K562 (cell line): ENCODE measurements around the gene KLHDC7B. TPM values are rescaled to one million over a fixed set of nuclear protein-coding genes. Genes with fewer than 3 reads are reported as not detected.
A peak's percentile ranks its signal among the peaks of the same experiment; 100 is the strongest.

ENCODE experiments used
- ATAC-seq: fragments of 200-7000 bp; cut with Tn5 transposase; 3 replicates; pipeline ENCODE4 v1.9.1; 2020; ENCODE audit warnings: moderate library complexity
- BruUV-seq: library from RNA; stranded (reverse); fragments of 400-500 nt; replicated peaks from 2 replicates; lab custom pipeline; 2021; lab: Mats Ljungman, UMichigan
- CTCF ChIA-PET: fragments of 300-600 bp; formaldehyde crosslinking; extraction: SDS; loops from one replicate; lab custom pipeline; 2021; ENCODE audit warnings: low intra/inter-chr PET ratio; lab: Yijun Ruan, JAX
- POLR2A ChIA-PET: fragments of 300-600, 350-650 bp; sonication (Branson Sonifier 250); formaldehyde crosslinking; extraction: SDS; loops from one replicate; lab custom pipeline; 2021; ENCODE audit warnings: antibody characterized with exemption, inconsistent platforms; lab: Yijun Ruan, JAX
- DNase-seq, 4 experiments: peaks; one replicate each; pipeline versions ENCODE4 v3.0.0 to v3.0.0-alpha.2; 2011 to 2018; ENCODE audit warnings: low spot score in 3 of 4, mixed read lengths in 3 of 4; ENCODE audit errors: extremely low read depth in 1 of 4
- FAIRE-seq: peaks from 2 replicates; lab custom pipeline; 2011; peaks lifted over from hg19 to GRCh38; lab: Jason Lieb, UNC
- H2AFZ ChIP-seq: 2 replicates; pipeline ENCODE4 v1.6.0; 2011; ENCODE audit warnings: low read depth, low read length, control low read depth, inconsistent platforms
- H3K27ac ChIP-seq: fragments of 200-600 bp; 3 replicates; pipeline ENCODE4 v1.8.0; 2011; ENCODE audit warnings: low read depth, mild to moderate bottlenecking, control low read depth, inconsistent platforms, low read length, moderate library complexity, mixed read lengths; ENCODE audit errors: extremely low read depth
- H3K27me3 ChIP-seq, 2 experiments: fragments of 300-600 bp in 1 of 2; 2 replicates in 1 of 2; 3 replicates in 1 of 2; pipeline versions ENCODE4 v1.6.0 to v1.8.0; 2011; ENCODE audit warnings: inconsistent platforms in 2 of 2, low read length in 2 of 2, mild to moderate bottlenecking in 1 of 2, mixed read lengths in 1 of 2, moderate library complexity in 1 of 2; ENCODE audit not compliant: control insufficient read depth in 2 of 2, insufficient read depth in 2 of 2
- H3K36me3 ChIP-seq: fragments of 300-600 bp; 3 replicates; pipeline ENCODE4 v1.8.0; 2011; ENCODE audit warnings: mild to moderate bottlenecking, low read length, inconsistent platforms; ENCODE audit not compliant: control insufficient read depth, insufficient read depth
- H3K4me1 ChIP-seq, 2 experiments: fragments of 200-600 bp in 1 of 2; replicated peaks in 1 of 2; 2 replicates in 1 of 2; 3 replicates in 1 of 2; pipeline versions ENCODE4 v1.5.1 to v1.8.0; 2011; ENCODE audit warnings: inconsistent platforms in 2 of 2, low read length in 2 of 2, mild to moderate bottlenecking in 1 of 2, mixed read lengths in 1 of 2, moderate library complexity in 1 of 2; ENCODE audit not compliant: control insufficient read depth in 2 of 2, insufficient read depth in 2 of 2
- H3K4me2 ChIP-seq: 2 replicates; pipeline ENCODE4 v1.6.1; 2011; ENCODE audit warnings: low read length, control low read depth, inconsistent platforms, mixed read lengths; ENCODE audit not compliant: insufficient read depth
- H3K4me3 ChIP-seq: fragments of 200-600 bp; sonication (generic), shearing (Covaris generic); 2 replicates; pipeline ENCODE4 v1.5.1; 2016; ENCODE audit warnings: control low read depth, inconsistent platforms
- H3K79me2 ChIP-seq: fragments of 200-600 bp; 3 replicates; pipeline ENCODE4 v1.8.0; 2011; ENCODE audit warnings: low read length, inconsistent platforms; ENCODE audit not compliant: control insufficient read depth, insufficient read depth
- H3K9ac ChIP-seq, 2 experiments: 2 replicates each; pipeline versions ENCODE4 v1.6.0 to v1.6.1; 2011; ENCODE audit warnings: low read depth in 2 of 2, low read length in 2 of 2, control low read depth in 1 of 2, inconsistent platforms in 1 of 2, mild to moderate bottlenecking in 1 of 2, mixed read lengths in 1 of 2; ENCODE audit not compliant: insufficient read depth in 1 of 2
- H3K9me1 ChIP-seq: one replicate; pipeline ENCODE4 v1.6.0; 2011; ENCODE audit warnings: inconsistent platforms, mild to moderate bottlenecking, low read length, moderate library complexity; ENCODE audit not compliant: control insufficient read depth, insufficient read depth
- H3K9me3 ChIP-seq: replicated peaks from 2 replicates; pipeline ENCODE4 v1.5.1; 2011; ENCODE audit warnings: low read depth, low read length, inconsistent platforms; ENCODE audit not compliant: control insufficient read depth, insufficient read depth
- H4K20me1 ChIP-seq: replicated peaks from 2 replicates; pipeline ENCODE4 v1.6.1; 2011; ENCODE audit warnings: low read length, inconsistent platforms, mixed read lengths; ENCODE audit not compliant: control insufficient read depth, insufficient read depth
- ATF7 ChIP-seq: fragments of 450-650 bp; IDR thresholded peaks from 2 replicates; pipeline ENCODE4 v1.7.1; 2014; ENCODE audit warnings: mild to moderate bottlenecking, moderate library complexity
- CC2D1A ChIP-seq: fragments of 450-650 bp; IDR thresholded peaks from 2 replicates; pipeline ENCODE4 v1.6.1; 2017; ENCODE audit warnings: mild to moderate bottlenecking
- ERF ChIP-seq: fragments of 450-650 bp; formaldehyde crosslinking; IDR thresholded peaks from 2 replicates; pipeline ENCODE4 v1.4.0; 2020; ENCODE audit warnings: mild to moderate bottlenecking, mixed read lengths
- FIP1L1 ChIP-seq: fragments of 200-400 bp; formaldehyde crosslinking; IDR thresholded peaks from 2 replicates; pipeline ENCODE4 v1.6.1; 2018; ENCODE audit warnings: mild to moderate bottlenecking, low read depth, low read length; ENCODE audit not compliant: poor library complexity, severe bottlenecking
- NR1H2 ChIP-seq: sonication (generic); formaldehyde crosslinking; IDR thresholded peaks from 2 replicates; pipeline ENCODE4 v1.4.0; 2020; ENCODE audit warnings: mild to moderate bottlenecking, missing genetic modification reagents
- RBFOX2 ChIP-seq: fragments of 200-400 bp; formaldehyde crosslinking; IDR thresholded peaks from 2 replicates; pipeline ENCODE4 v1.6.1; 2017; ENCODE audit warnings: low read depth, mild to moderate bottlenecking, low read length, moderate library complexity
- ZFX ChIP-seq: sonication (generic); formaldehyde crosslinking; IDR thresholded peaks from 2 replicates; pipeline ENCODE4 v1.8.0; 2022; ENCODE audit warnings: mild to moderate bottlenecking, missing genetic modification reagents, moderate library complexity
- ZNF511 ChIP-seq: sonication (generic); formaldehyde crosslinking; IDR thresholded peaks from 2 replicates; pipeline ENCODE4 v1.8.0; 2022; ENCODE audit warnings: mild to moderate bottlenecking, missing genetic modification reagents
- WGBS: fragments of 100-300 bp; shearing (Covaris generic); methylation state at CpG from one replicate; pipeline ENCODE4 v1.1.6; 2016; ENCODE audit warnings: low coverage, mixed read lengths; ENCODE audit not compliant: insufficient coverage; ENCODE audit errors: missing lambda C conversion rate; 5-methylcytosine and 5-hydroxymethylcytosine counted together
- in situ Hi-C: fragments of 300-500 bp; cut with MboI; formaldehyde crosslinking; loops from 4 replicates; pipeline ENCODE4 v1.15.0; 2018; ENCODE audit warnings: inconsistent platforms, mixed read lengths
- intact Hi-C: fragments of 100-400 bp; cut with micrococcal nuclease; formaldehyde crosslinking; loops from 2 replicates; pipeline ENCODE4 v1.14.2; 2022
- polyA plus RNA-seq, 8 experiments: library from polyadenylated mRNA; depleted of rRNA in 4 of 8; stranded (reverse) in 5 of 8; unstranded in 3 of 8; fragments of >200 nt; fragmentation: Nextera tagmentation in 2 of 8; fragmentation: Illumina TruSeq in 1 of 8; extraction: Ambion mirVana in 2 of 8; extraction: Trizol in 1 of 8; gene quantifications; 2 replicates each; pipeline versions ENCODE4 v1.2.1 to v1.2.3, GENCODE V29; 2011 to 2014; ENCODE audit warnings: inconsistent platforms in 1 of 8, missing spikeins in 1 of 8
- total RNA-seq, 7 experiments: library from RNA; depleted of rRNA in 6 of 7; stranded (reverse); fragments of >200 nt in 6 of 7; fragmentation: Illumina TruSeq in 2 of 7; extraction: Trizol in 2 of 7; gene quantifications; 2 replicates each; pipeline versions ENCODE4 v1.2.1 to v1.2.3, GENCODE V29; 2011 to 2021; ENCODE audit warnings: low replicate concordance in 1 of 7
- TF ChIP-seq, protein P1 (sequence below), 2 experiments: fragments of 450-650 bp; formaldehyde crosslinking in 1 of 2; IDR thresholded peaks; 2 replicates each; pipeline versions ENCODE4 v1.4.0 to v1.6.1; 2014 to 2020; ENCODE audit warnings: mild to moderate bottlenecking in 2 of 2, borderline replicate concordance in 1 of 2, low read depth in 1 of 2

The KLHDC7B gene
- total and polyA plus RNA-seq, 9 of the 15 experiments (the other 6 are each of a cell fraction or from before 2014, with no cell fraction given): 0.04 to 0.22 (median 0.05) TPM; not detected in 4

DNA sequence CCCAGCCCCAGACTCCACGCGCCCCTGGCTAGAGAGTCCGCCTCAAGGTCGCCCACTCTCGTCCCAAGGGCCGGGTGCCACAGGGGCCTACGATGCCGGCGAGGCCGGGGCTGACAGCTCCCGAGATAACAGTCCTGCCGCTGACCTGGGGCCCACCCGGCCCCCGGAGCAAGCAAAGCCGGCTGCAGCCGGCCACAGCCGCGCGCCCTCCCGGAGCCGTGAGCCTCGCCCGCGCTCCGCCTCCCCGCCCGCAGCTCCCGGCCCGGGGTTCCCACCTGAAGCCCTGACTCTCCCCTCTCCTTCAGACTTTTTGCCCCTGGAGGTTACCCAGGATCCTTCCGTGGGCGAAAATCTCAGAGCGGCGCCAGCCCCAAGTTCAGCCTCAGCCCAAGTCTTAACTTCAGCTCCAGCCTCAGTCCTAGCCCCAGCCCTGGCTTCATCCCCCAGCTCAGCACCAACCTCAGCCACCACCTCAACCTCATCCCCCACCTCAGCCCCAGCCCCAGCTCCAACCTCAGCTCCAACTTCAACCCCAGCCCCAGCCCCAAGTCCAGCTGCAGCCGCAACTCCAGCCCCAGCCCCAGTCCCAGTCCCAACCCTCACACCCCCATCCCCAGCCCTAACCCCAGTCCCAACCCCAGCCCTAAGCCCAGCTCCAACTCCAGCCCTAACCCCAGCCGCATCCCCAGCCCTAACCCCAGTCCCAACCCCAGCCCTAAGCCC, 1.7 kb downstream of the KLHDC7B start:
- in situ Hi-C loops: no loop called here
- Histone ChIP-seq H3K4me3 (no peak overlapping the region), H3K79me2 (no peaks in the 10 kb centered on the region), H3K9me3 (no peaks in the 10 kb centered on the region), H3K27me3 (peaks cover 0 to 11% of the 10 kb centered on the region in 2 experiments; a peak in 1 of 5 replicates), H2AFZ (no peak overlapping the region), H3K9ac (no peak overlapping the region), H3K4me1 (peaks cover 0 to 38% of the 10 kb centered on the region in 2 experiments; a peak in 3 of 5 replicates), H3K36me3 (no peaks in the 10 kb centered on the region), H3K27ac (no peak overlapping the region), H4K20me1 (no peaks in the 10 kb centered on the region), H3K9me1 (no peaks in the 10 kb centered on the region), H3K4me2 (no peak overlapping the region)
- WGBS: 22% methylated on average over 9 of the region's 35 CpGs
- DNase-seq: peak in 2 of 4 experiments; percentile 43 to 45
- intact Hi-C loops: no loop called here
- BruUV-seq: no TSS peak
- ChIA-PET CTCF (no interaction called here), POLR2A (interaction anchor here (0.6 kb wide), 1 partner anchor 308 kb away, joined by 4 read pairs; no protein-coding TSS in a partner anchor)
- ATAC-seq: peak; percentile 55
- FAIRE-seq: no peak
- TF ChIP-seq ERF (CRISPR knock-in tag): no peak
- TF ChIP-seq ATF7: no peak
- TF ChIP-seq ZNF511 (CRISPR knock-in tag): no peak
- TF ChIP-seq RBFOX2: peak; percentile 34; the same call in 1 of the 2 replicates
- TF ChIP-seq CC2D1A: no peak
- TF ChIP-seq FIP1L1: no peak
- TF ChIP-seq, protein P1, sequence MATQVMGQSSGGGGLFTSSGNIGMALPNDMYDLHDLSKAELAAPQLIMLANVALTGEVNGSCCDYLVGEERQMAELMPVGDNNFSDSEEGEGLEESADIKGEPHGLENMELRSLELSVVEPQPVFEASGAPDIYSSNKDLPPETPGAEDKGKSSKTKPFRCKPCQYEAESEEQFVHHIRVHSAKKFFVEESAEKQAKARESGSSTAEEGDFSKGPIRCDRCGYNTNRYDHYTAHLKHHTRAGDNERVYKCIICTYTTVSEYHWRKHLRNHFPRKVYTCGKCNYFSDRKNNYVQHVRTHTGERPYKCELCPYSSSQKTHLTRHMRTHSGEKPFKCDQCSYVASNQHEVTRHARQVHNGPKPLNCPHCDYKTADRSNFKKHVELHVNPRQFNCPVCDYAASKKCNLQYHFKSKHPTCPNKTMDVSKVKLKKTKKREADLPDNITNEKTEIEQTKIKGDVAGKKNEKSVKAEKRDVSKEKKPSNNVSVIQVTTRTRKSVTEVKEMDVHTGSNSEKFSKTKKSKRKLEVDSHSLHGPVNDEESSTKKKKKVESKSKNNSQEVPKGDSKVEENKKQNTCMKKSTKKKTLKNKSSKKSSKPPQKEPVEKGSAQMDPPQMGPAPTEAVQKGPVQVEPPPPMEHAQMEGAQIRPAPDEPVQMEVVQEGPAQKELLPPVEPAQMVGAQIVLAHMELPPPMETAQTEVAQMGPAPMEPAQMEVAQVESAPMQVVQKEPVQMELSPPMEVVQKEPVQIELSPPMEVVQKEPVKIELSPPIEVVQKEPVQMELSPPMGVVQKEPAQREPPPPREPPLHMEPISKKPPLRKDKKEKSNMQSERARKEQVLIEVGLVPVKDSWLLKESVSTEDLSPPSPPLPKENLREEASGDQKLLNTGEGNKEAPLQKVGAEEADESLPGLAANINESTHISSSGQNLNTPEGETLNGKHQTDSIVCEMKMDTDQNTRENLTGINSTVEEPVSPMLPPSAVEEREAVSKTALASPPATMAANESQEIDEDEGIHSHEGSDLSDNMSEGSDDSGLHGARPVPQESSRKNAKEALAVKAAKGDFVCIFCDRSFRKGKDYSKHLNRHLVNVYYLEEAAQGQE (IDR thresholded peaks at IDR 0.05; ENCODE audit: borderline replicate concordance): peak; percentile 91
- TF ChIP-seq, protein P1 (CRISPR knock-in tag; IDR thresholded peaks at IDR 0.05; ENCODE audit: low read depth): no peak
- no peak for TF ChIP-seq NR1H2 (CRISPR knock-in tag)
- peak; percentile 29; the same call in 1 of the 2 replicates for TF ChIP-seq ZFX
